WTC11 (cell line): Measurements from ENCODE around the gene OR2G3. TPM values are rescaled to one million over a fixed set of nuclear protein-coding genes. Genes with fewer than 3 reads are reported as not detected.

Experiments
- ATAC-seq: fragments of 200-7000 bp; cut with Tn5 transposase; 2 replicates; pipeline ENCODE4 v1.10.0; 2021; ENCODE audit warnings: mild to moderate bottlenecking, moderate library complexity
- CTCF ChIA-PET: fragments of 300-600 bp; sonication (Branson Sonifier 250); formaldehyde crosslinking; loops from one replicate; lab custom pipeline; 2021; ENCODE audit warnings: antibody characterized with exemption; lab: Charles Lee
- POLR2A ChIA-PET: fragments of 350-600 bp; sonication (Branson Sonifier 250); formaldehyde crosslinking; loops from one replicate; lab custom pipeline; 2021; ENCODE audit warnings: antibody characterized with exemption; lab: Charles Lee
- DNase-seq: peaks from one replicate; pipeline ENCODE4 v3.0.0; 2021; ENCODE audit warnings: low spot score
- H3K27ac Mint-ChIP-seq: 2 replicates; pipeline ENCODE4 v1.8.0; 2021; ENCODE audit warnings: mixed read lengths
- H3K27me3 Mint-ChIP-seq: 2 replicates; pipeline ENCODE4 v1.8.0; 2021; ENCODE audit warnings: low read depth, mild to moderate bottlenecking, moderate library complexity, mixed read lengths
- H3K36me3 Mint-ChIP-seq: 2 replicates; pipeline ENCODE4 v1.8.0; 2021; ENCODE audit warnings: mixed read lengths
- H3K4me1 Mint-ChIP-seq: 2 replicates; pipeline ENCODE4 v1.8.0; 2022; ENCODE audit warnings: mixed read lengths
- H3K4me3 Mint-ChIP-seq: 2 replicates; pipeline ENCODE4 v1.8.0; 2021; ENCODE audit warnings: mild to moderate bottlenecking, moderate library complexity, mixed read lengths
- H3K9me3 Mint-ChIP-seq: 2 replicates; pipeline ENCODE4 v1.8.0; 2021; ENCODE audit warnings: mixed read lengths
- ATF1 ChIP-seq: sonication (generic); formaldehyde crosslinking; IDR thresholded peaks from 2 replicates; pipeline ENCODE4 v1.8.1; 2023; ENCODE audit warnings: mild to moderate bottlenecking, moderate library complexity, missing genetic modification reagents
- ATF2 ChIP-seq: sonication (generic); formaldehyde crosslinking; IDR thresholded peaks from 2 replicates; pipeline ENCODE4 v1.8.1; 2022; ENCODE audit warnings: low read depth, missing genetic modification reagents, borderline replicate concordance
- ATF6 ChIP-seq: sonication (generic); formaldehyde crosslinking; IDR thresholded peaks from 2 replicates; pipeline ENCODE4 v1.8.1; 2023; ENCODE audit warnings: mild to moderate bottlenecking, missing genetic modification reagents
- E2F1 ChIP-seq: sonication (generic); formaldehyde crosslinking; IDR thresholded peaks from 2 replicates; pipeline ENCODE4 v1.8.0; 2022; ENCODE audit warnings: mild to moderate bottlenecking, missing genetic modification reagents
- E2F4 ChIP-seq: sonication (generic); formaldehyde crosslinking; IDR thresholded peaks from 2 replicates; pipeline ENCODE4 v1.8.1; 2022; ENCODE audit warnings: low read depth, mild to moderate bottlenecking, moderate library complexity, missing genetic modification reagents, borderline replicate concordance
- ELF4 ChIP-seq: sonication (generic); formaldehyde crosslinking; IDR thresholded peaks from 2 replicates; pipeline ENCODE4 v1.8.1; 2022; ENCODE audit warnings: low read depth, mild to moderate bottlenecking, moderate library complexity, missing genetic modification reagents
- ETV6 ChIP-seq: sonication (generic); formaldehyde crosslinking; IDR thresholded peaks from 2 replicates; pipeline ENCODE4 v1.8.1; 2022; ENCODE audit warnings: mild to moderate bottlenecking, missing genetic modification reagents
- FOXJ3 ChIP-seq: sonication (generic); formaldehyde crosslinking; IDR thresholded peaks from 2 replicates; pipeline ENCODE4 v1.9.0; 2021; ENCODE audit warnings: missing genetic modification reagents, mild to moderate bottlenecking, borderline replicate concordance
- FOXK1 ChIP-seq: sonication (generic); formaldehyde crosslinking; IDR thresholded peaks from 2 replicates; pipeline ENCODE4 v1.8.0; 2022; ENCODE audit warnings: mild to moderate bottlenecking, moderate library complexity, missing genetic modification reagents
- FOXP4 ChIP-seq: sonication (generic); formaldehyde crosslinking; IDR thresholded peaks from 2 replicates; pipeline ENCODE4 v1.8.0; 2022; ENCODE audit warnings: mild to moderate bottlenecking, missing genetic modification reagents
- HMGXB4 ChIP-seq: sonication (generic); formaldehyde crosslinking; IDR thresholded peaks from 2 replicates; pipeline ENCODE4 v1.8.1; 2023; ENCODE audit warnings: mild to moderate bottlenecking, moderate library complexity, missing genetic modification reagents
- IRF1 ChIP-seq: sonication (generic); formaldehyde crosslinking; IDR thresholded peaks from 2 replicates; pipeline ENCODE4 v1.8.0; 2023; ENCODE audit warnings: missing genetic modification reagents
- MAX ChIP-seq: sonication (generic); formaldehyde crosslinking; IDR thresholded peaks from 2 replicates; pipeline ENCODE4 v1.8.0; 2022; ENCODE audit warnings: mild to moderate bottlenecking, missing genetic modification reagents
- NFE2L1 ChIP-seq: sonication (generic); formaldehyde crosslinking; IDR thresholded peaks from 2 replicates; pipeline ENCODE4 v1.8.1; 2023; ENCODE audit warnings: missing genetic modification reagents
- NFYB ChIP-seq: sonication (generic); formaldehyde crosslinking; conservative IDR thresholded peaks from 2 replicates; pipeline ENCODE4 v1.8.0; 2022; ENCODE audit warnings: low read depth, missing genetic modification reagents
- NR1H2 ChIP-seq: sonication (generic); formaldehyde crosslinking; IDR thresholded peaks from 2 replicates; pipeline ENCODE4 v1.9.0; 2021; ENCODE audit warnings: mild to moderate bottlenecking, moderate library complexity, missing genetic modification reagents
- NR2C2 ChIP-seq: sonication (generic); formaldehyde crosslinking; IDR thresholded peaks from 2 replicates; pipeline ENCODE4 v1.8.0; 2022; ENCODE audit warnings: mild to moderate bottlenecking, missing genetic modification reagents
- OVOL2 ChIP-seq: fragments of 250-450 bp; sonication (Bioruptor Pico); IDR thresholded peaks from 2 replicates; pipeline ENCODE4 v1.9.0; 2021; ENCODE audit warnings: mild to moderate bottlenecking, borderline replicate concordance
- SMAD4 ChIP-seq: sonication (generic); formaldehyde crosslinking; IDR thresholded peaks from 2 replicates; pipeline ENCODE4 v1.8.0; 2022; ENCODE audit warnings: mild to moderate bottlenecking, missing genetic modification reagents
- SOX15 ChIP-seq: fragments of 250-450 bp; sonication (Bioruptor Pico); IDR thresholded peaks from 2 replicates; pipeline ENCODE4 v1.9.0; 2021; ENCODE audit warnings: mild to moderate bottlenecking
- ZNF232 ChIP-seq: sonication (generic); formaldehyde crosslinking; IDR thresholded peaks from 2 replicates; pipeline ENCODE4 v1.8.0; 2022; ENCODE audit warnings: mild to moderate bottlenecking, missing genetic modification reagents
- ZNF396 ChIP-seq: fragments of 250-450 bp; sonication (Bioruptor Pico); IDR thresholded peaks from 2 replicates; pipeline ENCODE4 v1.8.0; 2021; ENCODE audit warnings: mild to moderate bottlenecking, moderate library complexity, borderline replicate concordance
- total RNA-seq: library from RNA; stranded (reverse); gene quantifications from 3 replicates; pipeline ENCODE4 v1.2.3, GENCODE V29; 2021

OR2G3 gene
- total RNA-seq, 1 experiment from 2014 or later: not detected

GRCh38 chr1:247638011-247638410 is 32.6 kb downstream of the OR2G3 start (continued):
- TF ChIP-seq HMGXB4: no peak
- TF ChIP-seq ATF1: no peak

- H3K27me3 Mint-ChIP-seq: peaks cover 43% of the 10 kb centered on the region
- no peaks in the 10 kb centered on the region for H3K36me3 Mint-ChIP-seq
- peaks cover 10% of the 10 kb centered on the region for H3K9me3 Mint-ChIP-seq
- CTCF ChIA-PET: interaction anchor here (1.4 kb wide), 1 partner anchor 265 kb away, joined by 3 read pairs; no protein-coding TSS in a partner anchor
- peak overlapping the region; percentile 50 for H3K4me3 Mint-ChIP-seq
- H3K4me1 Mint-ChIP-seq: peaks cover 18% of the 10 kb centered on the region
- ATAC-seq: no peak
- no peak for TF ChIP-seq E2F1
- no peak for TF ChIP-seq ZNF396 (CRISPR knock-in tag)
- TF ChIP-seq ETV6 (CRISPR knock-in tag): no peak
- no peak for TF ChIP-seq ATF6 (CRISPR knock-in tag)
- TF ChIP-seq NR1H2 (CRISPR knock-in tag): no peak
- TF ChIP-seq IRF1 (CRISPR knock-in tag): no peak
- no peak for TF ChIP-seq NFYB (CRISPR knock-in tag)
- TF ChIP-seq NR2C2 (CRISPR knock-in tag): no peak
- no peak for TF ChIP-seq SMAD4 (CRISPR knock-in tag)
- TF ChIP-seq ELF4: no peak
- TF ChIP-seq, all 79 proteins: peak for 0
- DNase-seq: no peak
- H3K27ac Mint-ChIP-seq: no peak overlapping the region
- POLR2A ChIA-PET: no interaction called here
Observed at GRCh38 chr1:247638781-247639180, 33.4 kb downstream of the OR2G3 start.

GRCh38 chr1:247639381-247639981 is 34.1 kb downstream of the OR2G3 start:
- DNase-seq (peak; percentile 78), ATAC-seq (peak; percentile 97)
- H3K4me3 Mint-ChIP-seq: peak overlapping the region; percentile 50; the same call in 1 of the 2 replicates
- H3K27ac Mint-ChIP-seq: no peak overlapping the region
- ChIA-PET CTCF (interaction anchor here (1.4 kb wide), 1 partner anchor 266 kb away, joined by 3 read pairs; no protein-coding TSS in a partner anchor), POLR2A (no interaction called here)
- peaks cover 40% of the 10 kb centered on the region for H3K27me3 Mint-ChIP-seq
- peaks cover 18% of the 10 kb centered on the region for H3K4me1 Mint-ChIP-seq
- H3K9me3 Mint-ChIP-seq: peaks cover 7% of the 10 kb centered on the region
- H3K36me3 Mint-ChIP-seq: no peaks in the 10 kb centered on the region
- peak; percentile 81 for TF ChIP-seq FOXP4 (CRISPR knock-in tag)
- TF ChIP-seq FOXK1 (CRISPR knock-in tag): 0 out of 2 replicates have a peak, but pooled peaks have one; percentile 35
- peak; percentile 85; the same call in 1 of the 2 replicates for TF ChIP-seq IRF1 (CRISPR knock-in tag)
- TF ChIP-seq ZNF232 (CRISPR knock-in tag): no peak
- TF ChIP-seq ATF2 (CRISPR knock-in tag): no peak
- TF ChIP-seq OVOL2 (CRISPR knock-in tag): no peak
- peak; percentile 89 for TF ChIP-seq MAX (CRISPR knock-in tag)
- no peak for TF ChIP-seq SOX15
- no peak for TF ChIP-seq FOXJ3 (CRISPR knock-in tag)
- TF ChIP-seq E2F4 (CRISPR knock-in tag): peak; percentile 30; the same call in 1 of the 2 replicates
- peak; percentile 58; the same call in 1 of the 2 replicates for TF ChIP-seq NFE2L1 (CRISPR knock-in tag)
